GM19438 (cell line): ENCODE results near the gene HSPBP1.
"Not testable (repeated sequence)": the region's sequence is repeated elsewhere in the genome, so short reads cannot be mapped to it uniquely, and the experiment has no call there.

Source experiments
- ATAC-seq: cut with Tn5 transposase; IDR thresholded peaks from one replicate; pipeline ENCODE4 v1.9.1; 2021; ENCODE audit warnings: low read depth; ENCODE audit not compliant: unreplicated experiment

Gene HSPBP1

DNA sequence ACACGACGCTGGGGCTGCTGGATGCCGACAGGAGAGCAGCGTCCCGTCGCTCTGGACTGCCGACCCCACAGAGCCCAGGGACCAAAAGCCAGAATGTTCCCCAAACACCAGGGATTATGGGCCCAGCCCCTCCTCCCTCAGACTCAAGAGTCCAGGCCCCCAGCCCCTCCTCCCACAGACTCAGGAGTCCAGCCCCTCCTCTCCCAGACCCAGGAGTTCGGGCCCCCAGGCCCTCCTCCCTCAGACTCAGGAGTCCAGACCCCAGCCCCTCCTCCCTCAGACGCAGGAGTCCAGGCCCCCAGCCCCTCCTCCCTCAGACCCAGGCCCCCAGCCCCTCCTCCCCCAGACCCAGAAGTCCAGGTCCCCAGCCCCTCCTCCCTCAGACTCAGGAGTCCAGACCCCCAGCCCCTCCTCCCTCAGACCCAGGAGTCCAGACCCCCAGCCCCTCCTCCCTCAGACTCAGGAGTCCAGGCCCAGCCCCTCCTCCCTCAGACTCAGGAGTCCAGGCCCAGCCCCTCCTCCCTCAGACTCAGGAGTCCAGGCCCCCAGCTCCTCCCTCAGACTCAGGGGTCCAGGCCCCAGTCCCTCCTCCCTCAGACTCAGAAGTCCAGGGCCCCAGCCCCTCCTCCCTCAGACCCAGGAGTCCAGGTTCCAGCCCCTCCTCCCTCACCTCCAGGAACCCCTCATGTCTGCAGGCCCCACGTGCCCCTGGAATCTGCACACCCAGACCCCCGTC, 55.1 kb downstream of the HSPBP1 start:
- ATAC-seq: not testable (repeated sequence)

DNA sequence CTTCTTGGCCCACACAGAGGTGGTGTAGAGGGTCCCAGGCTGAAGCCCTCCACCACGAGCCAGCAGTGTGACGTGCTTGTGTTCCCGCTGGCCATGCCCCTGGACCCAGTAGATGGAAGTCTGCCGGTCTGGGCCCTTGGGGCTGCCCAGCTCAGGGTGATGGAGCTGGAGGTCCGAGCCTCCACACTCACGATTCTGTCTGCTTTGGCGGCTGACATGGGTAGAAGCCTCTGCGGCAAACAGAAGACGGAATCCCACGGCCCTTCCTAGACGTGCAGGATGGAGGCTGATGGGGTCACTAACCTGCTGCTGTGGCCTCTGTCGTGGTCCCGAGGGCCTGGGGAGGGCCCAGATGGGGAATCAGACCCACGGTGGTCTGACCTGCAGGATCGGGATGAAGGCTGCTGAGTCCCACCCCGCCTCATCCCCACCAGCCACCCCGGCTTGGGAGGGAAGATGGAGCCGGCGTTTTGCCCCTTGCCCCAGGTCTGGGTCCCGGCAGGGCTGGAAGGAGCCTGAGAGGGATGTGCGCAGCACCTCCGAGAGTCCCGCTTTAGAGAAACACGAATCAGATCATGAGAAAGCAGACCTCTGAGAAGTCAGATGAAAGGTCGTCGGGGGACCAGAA, 55.8 kb downstream of the HSPBP1 start:
- no peak for ATAC-seq

DNA sequence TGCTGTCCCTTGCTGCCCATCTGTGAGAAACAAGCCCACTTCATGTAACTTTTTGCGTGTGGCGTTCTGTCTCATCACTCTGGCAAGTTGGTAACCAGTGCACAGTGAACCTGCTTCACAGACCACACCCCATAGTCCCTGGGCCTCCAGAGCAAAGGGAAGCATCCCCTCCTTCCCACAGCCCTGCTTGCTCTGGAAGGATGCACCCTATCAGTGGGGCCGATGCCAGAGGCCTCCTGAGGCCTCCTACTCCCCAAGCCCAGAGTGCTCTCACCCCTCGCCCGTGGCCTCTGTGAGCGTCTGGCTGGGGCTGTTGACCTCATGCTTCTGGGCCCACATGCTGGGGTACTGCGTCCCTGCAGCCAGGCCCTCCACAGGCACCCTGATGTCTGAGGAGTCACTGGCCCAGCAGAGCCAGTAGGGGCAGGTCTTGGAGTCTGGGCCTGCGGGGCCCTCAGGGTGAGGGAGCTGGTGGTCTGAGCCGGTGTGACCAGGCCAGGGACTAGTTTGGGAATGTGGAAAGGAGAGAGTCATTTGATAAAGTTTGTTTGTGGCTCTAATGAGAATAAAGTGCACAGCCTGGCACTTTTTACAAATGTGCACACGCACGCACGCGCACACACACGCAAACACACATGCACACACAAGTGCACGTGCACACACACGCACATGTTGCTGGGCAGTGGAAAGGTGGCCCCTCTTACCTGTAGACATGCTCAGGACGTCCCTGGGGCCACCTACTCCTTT, 56.4 kb downstream of the HSPBP1 start:
- ATAC-seq: no peak

DNA sequence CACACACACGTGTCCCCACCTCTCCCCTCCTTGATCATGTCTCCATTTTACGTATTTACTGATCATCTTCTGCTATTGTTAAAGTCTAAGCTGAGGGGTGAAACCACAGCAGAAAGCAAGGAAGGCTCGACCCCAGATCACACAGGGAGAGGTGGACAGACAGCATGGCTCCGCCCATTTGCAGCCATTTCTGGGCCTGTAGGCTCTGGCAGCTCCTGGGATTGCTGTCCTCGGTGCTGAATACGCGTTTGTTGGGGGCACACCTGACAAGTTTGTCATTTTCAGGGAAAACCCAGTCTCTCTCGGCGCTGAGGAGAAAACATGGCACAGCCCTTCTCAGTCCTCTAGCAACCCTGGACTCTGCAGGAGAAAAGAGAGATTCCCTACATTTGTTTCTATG, 59.4 kb downstream of the HSPBP1 start:
- no peak for ATAC-seq

DNA sequence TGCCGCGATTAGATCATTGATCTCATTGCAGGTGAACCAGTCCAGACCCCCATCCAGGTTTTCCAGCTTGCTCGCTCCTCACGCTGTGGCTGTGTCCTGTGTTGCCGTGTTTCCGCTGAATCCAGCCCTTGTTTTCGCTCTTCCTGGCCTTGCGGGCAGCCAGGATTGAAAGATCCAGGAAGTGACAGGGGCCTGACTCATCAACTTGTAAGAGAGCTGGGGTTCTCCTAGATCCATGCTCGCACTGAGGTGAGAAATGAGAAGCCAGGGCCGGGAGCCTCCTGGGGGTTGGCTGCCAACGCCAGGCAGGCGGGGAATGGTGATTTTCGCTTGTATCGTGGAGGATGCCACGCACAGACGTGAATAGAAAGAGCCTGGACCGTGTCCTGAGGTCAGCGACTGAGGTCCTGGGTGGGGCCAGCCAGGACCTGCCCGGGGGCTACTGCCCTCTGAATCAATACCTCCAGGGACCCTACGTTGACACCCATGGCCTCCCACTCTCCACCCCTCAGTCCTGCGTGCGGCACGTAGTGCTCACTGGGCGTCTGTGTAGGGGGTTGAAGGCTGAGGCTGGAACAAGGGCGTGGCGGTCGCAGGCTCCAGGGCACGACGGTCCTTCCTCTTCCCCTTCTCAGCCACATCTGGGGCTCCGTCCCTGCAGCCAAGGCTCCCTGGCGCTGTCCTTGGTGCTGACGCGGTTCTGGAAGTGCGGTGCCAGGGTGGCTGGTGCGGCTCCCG, 63.3 kb downstream of the HSPBP1 start:
- no peak for ATAC-seq

DNA sequence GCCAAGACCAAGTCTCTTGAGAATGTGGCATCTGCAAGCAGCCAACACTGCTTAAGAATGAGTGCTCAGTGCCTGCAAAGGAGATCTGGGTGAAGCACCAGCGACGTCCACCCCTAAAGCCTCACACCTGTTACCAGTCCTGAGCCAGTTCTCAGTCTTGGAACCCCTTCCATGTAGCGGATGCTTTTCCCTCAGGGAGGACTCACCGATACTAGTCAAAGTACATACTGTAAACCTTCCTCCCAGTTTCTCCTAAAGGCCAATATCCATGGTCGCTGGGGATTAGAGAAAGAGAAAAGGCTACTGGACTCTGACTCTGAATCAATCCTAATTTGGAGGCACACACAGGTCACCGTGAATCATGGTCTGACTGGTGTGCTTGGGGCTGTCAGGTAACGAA, 66.4 kb downstream of the HSPBP1 start:
- ATAC-seq: no peak

DNA sequence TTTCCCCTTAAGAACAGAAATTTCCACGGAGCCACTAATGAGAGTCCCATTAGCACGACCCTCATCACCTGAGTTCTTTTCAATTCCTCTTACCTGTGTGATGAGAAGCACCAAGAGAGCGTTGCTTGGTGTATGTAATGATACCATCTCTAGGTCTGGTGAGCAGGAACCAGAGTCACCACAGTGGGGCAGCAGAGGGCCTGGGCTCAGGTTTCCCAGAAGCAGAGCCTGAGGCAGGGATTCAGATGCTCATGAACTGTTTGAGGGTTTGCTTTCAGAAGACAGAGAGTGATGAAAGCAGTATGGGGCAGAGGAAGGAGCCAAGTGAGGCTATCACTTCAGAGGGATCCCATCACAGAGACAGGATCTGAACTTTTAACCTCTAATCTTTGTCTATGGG, 67.5 kb downstream of the HSPBP1 start:
- no peak for ATAC-seq
